Brain microvascular endothelial cell (primary cell): ENCODE data around the gene TOPORS.

ENCODE experiments used
- DNase-seq: peaks from one replicate; pipeline ENCODE4 v3.0.0-alpha.2; 2020
- H3K27ac ChIP-seq: fragments of 250-450 bp; sonication (Bioruptor Pico); 2 replicates; pipeline ENCODE4 v1.5.1; 2020; ENCODE audit warnings: mild to moderate bottlenecking, moderate library complexity
- H3K27me3 ChIP-seq: fragments of 250-450 bp; sonication (Bioruptor Pico); replicated peaks from 2 replicates; pipeline ENCODE4 v1.5.1; 2020; ENCODE audit warnings: mild to moderate bottlenecking
- H3K36me3 ChIP-seq: fragments of 250-450 bp; sonication (Bioruptor Pico); replicated peaks from 2 replicates; pipeline ENCODE4 v1.5.1; 2020; ENCODE audit warnings: mild to moderate bottlenecking
- H3K4me3 ChIP-seq: 2 replicates; pipeline ENCODE4 v1.5.1; 2011; ENCODE audit warnings: low read depth, mild to moderate bottlenecking, control low read depth, low read length, moderate library complexity
- in situ Hi-C: cut with HindIII; loops from 2 replicates; pipeline ENCODE4 v1.10.0; 2017; ENCODE audit warnings: low sequenced_read_pairs, low pct_ligation_motif_present
- TF ChIP-seq, protein P1 (sequence below): IDR thresholded peaks from 2 replicates; pipeline ENCODE4 v1.5.1; 2011; ENCODE audit warnings: low read depth, mild to moderate bottlenecking, moderate library complexity, low read length, control low read depth, inconsistent platforms; ENCODE audit errors: missing control alignments

The TOPORS gene

DNA sequence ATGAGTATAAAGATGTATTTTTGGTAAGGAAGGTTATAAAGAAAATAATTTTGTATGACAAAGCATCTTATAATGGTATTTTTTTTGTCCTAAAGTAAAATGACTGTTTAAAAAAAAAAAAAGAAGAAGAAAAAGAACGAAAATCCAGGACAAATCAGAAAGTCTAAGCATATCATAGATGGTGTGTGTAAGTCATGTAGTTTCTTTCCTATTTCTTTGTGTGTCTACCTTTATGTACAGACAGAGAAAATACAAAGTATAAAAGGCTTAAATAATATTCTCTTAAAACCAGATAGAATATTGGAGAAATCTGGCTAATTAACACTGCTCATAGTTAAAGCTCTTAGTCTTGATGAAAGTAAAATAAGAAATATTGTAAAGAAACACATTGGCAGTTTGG lies 34.1 kb downstream of the TOPORS start:
- Histone ChIP-seq H3K27ac (no peak overlapping the region), H3K36me3 (no peaks in the 10 kb centered on the region), H3K4me3 (no peak overlapping the region), H3K27me3 (no peaks in the 10 kb centered on the region)
- in situ Hi-C loops: no loop called here
- TF ChIP-seq, protein P1, sequence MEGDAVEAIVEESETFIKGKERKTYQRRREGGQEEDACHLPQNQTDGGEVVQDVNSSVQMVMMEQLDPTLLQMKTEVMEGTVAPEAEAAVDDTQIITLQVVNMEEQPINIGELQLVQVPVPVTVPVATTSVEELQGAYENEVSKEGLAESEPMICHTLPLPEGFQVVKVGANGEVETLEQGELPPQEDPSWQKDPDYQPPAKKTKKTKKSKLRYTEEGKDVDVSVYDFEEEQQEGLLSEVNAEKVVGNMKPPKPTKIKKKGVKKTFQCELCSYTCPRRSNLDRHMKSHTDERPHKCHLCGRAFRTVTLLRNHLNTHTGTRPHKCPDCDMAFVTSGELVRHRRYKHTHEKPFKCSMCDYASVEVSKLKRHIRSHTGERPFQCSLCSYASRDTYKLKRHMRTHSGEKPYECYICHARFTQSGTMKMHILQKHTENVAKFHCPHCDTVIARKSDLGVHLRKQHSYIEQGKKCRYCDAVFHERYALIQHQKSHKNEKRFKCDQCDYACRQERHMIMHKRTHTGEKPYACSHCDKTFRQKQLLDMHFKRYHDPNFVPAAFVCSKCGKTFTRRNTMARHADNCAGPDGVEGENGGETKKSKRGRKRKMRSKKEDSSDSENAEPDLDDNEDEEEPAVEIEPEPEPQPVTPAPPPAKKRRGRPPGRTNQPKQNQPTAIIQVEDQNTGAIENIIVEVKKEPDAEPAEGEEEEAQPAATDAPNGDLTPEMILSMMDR: no peak
- no peak for DNase-seq

DNA sequence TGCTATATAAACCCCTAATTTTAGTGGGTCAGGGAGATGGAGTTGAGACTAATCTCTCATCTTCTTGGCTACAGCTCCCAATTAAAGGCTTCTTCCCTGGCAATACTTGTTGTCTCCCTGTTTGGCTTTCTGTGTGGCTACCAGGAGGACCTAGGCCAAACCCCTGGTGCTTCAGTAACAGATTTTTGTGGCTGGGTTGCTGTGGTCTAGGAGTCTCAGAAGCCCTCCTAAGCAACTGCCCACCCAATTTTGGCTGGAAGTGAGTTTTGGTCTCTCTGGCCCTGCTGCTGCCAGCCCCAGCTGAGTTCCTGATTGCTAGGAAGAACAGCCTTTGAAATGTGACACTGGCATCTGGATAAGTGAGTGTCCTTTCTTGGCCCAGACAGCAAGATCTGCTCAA lies 36.1 kb downstream of the TOPORS start:
- Histone ChIP-seq H3K27me3 (no peaks in the 10 kb centered on the region), H3K36me3 (no peaks in the 10 kb centered on the region), H3K4me3 (no peak overlapping the region), H3K27ac (no peak overlapping the region)
- TF ChIP-seq, protein P1: no peak
- no peak for DNase-seq
- in situ Hi-C loops: no loop called here

DNA sequence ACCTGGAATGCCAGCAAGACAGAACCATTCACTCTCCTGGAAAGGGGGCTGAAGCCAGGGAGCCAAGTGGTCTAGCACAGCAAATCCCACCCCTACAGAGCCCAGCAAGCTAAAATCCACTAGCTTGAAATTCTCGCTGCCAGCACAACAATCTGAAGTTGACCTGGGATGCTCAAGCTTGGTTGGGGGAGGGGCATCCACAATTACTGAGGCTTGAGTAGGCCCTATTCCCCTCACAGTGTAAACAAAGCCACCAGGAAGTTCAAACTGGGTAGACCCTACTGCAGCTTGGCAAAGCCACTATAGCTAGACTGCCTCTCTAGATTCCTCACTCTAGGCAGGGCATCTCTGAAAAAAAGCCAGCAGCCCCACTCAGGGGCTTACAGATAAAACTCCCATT lies 43.7 kb downstream of the TOPORS start:
- TF ChIP-seq, protein P1: no peak
- H3K36me3 ChIP-seq: no peaks in the 10 kb centered on the region
- H3K27me3 ChIP-seq: no peaks in the 10 kb centered on the region
- no peak overlapping the region for H3K27ac ChIP-seq
- in situ Hi-C loops: no loop called here
- no peak for DNase-seq
- no peak overlapping the region for H3K4me3 ChIP-seq

DNA sequence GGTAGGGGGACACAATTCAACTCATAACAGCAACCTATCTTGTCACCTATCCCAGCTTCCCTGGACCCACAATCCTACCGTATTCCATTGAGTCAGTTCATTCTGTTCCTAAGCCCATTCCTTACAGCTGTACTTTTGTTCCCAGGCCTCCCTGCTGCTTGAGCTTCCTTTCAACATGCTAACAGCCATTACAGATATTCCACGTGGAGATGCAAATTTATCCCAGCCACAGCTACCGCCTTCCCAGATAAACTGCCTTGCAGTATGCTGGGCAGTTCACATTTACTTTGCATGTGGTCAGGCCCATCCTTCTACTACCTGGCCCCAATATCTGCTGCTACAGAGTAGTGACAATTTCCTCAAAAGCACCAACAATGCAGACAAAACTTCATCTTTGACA lies 49.4 kb downstream of the TOPORS start:
- peak overlapping the region; percentile 72 for H3K27ac ChIP-seq
- DNase-seq: peak; percentile 7
- in situ Hi-C loops: no loop called here
- no peaks in the 10 kb centered on the region for H3K27me3 ChIP-seq
- H3K36me3 ChIP-seq: peaks cover 8% of the 10 kb centered on the region
- no peak overlapping the region for H3K4me3 ChIP-seq
- TF ChIP-seq, protein P1: no peak

DNA sequence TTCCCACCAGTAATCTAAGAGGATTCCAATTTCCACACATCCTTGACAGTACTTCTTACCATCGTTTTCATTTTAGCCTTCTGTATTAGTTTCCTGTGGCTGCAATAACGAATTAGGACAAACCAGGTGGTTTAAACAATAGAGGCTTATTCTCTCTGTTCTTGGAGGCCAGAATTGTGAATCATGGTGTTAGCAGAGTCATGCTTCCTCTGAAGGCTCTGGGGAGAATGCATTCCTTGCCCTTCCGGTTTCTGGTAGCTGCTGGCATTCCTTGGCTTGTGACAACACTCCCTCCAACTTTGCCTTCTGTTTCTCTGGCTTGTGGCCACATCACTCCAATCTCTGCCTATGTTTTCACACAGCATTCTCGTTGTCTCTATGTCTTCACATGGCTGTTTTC lies 49.9 kb downstream of the TOPORS start:
- H3K27ac ChIP-seq: peak overlapping the region; percentile 72
- TF ChIP-seq, protein P1: no peak
- peaks cover 11% of the 10 kb centered on the region for H3K36me3 ChIP-seq
- no peaks in the 10 kb centered on the region for H3K27me3 ChIP-seq
- in situ Hi-C loops: no loop called here
- no peak overlapping the region for H3K4me3 ChIP-seq
- DNase-seq: peak; percentile 94

DNA sequence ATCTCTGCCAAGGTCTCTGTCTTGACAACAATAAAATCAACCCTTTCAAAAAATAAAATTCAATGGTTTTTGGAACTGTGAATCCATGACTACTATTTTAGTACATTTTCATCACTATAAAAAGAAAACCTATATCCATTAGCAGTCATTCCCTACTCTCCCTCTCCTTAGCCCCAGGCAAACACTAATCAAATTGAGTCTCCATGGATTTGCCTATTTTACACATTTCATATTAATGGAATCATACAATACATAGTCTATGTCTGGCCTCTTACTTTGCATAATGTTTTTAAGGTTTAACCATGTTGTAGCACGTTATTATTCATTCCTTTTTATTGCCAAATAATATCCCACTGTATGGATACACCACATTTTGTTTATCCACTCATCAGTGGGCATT lies 50.5 kb downstream of the TOPORS start:
- TF ChIP-seq, protein P1: no peak
- H3K4me3 ChIP-seq: no peak overlapping the region
- peak overlapping the region; percentile 63 for H3K27ac ChIP-seq
- DNase-seq: no peak
- H3K27me3 ChIP-seq: no peaks in the 10 kb centered on the region
- H3K36me3 ChIP-seq: peaks cover 12% of the 10 kb centered on the region
- in situ Hi-C loops: no loop called here
